GM10266 (cell line): ENCODE results near the gene JAKMIP2.

Experiments
- DNase-seq: peaks from one replicate; pipeline ENCODE4 v3.0.0; 2012; ENCODE audit errors: extremely low spot score
- TF ChIP-seq, protein P1 (sequence below): IDR thresholded peaks from 2 replicates; pipeline ENCODE4 v1.5.1; 2012; ENCODE audit warnings: mild to moderate bottlenecking, low read depth; ENCODE audit not compliant: control insufficient read depth, insufficient read depth; ENCODE audit errors: missing control alignments

The JAKMIP2 gene

DNA sequence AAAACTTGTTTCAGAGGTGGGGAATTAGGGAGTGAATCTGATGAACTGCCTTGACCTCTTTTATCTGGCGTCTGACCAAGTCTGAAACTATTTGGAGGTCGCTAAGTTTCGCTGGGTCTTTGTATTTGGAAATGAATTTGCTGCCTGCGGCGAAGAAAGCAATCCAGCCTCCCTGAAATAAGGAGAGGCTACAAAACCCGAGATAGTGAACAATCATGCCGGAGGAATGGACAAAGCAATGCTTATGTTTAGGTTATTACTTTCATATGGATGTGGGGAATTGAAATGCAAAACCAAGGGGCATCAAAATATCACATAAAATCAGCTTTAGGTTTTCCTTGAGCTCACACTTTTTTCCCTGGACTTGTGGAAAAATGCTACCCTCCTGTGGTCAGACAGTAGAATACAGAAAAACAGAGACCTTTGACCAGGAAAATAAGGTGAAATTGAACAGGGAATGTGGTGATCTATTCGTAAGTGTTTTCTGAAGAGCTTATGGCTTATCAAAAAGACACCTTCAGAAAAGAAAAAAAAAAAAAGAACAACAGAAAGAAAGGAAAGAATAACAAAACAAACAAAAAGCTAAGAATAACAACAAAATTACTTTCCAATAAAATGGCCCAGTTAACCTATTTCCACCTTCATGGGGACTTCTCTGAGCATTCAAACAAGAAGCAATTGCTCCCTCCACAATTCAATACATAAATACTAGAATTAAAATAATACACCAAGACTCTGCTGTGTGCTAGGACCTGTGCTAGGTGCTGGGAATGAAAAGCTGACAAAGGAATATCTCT, 204.1 kb downstream of the JAKMIP2 start:
- TF ChIP-seq, protein P1, sequence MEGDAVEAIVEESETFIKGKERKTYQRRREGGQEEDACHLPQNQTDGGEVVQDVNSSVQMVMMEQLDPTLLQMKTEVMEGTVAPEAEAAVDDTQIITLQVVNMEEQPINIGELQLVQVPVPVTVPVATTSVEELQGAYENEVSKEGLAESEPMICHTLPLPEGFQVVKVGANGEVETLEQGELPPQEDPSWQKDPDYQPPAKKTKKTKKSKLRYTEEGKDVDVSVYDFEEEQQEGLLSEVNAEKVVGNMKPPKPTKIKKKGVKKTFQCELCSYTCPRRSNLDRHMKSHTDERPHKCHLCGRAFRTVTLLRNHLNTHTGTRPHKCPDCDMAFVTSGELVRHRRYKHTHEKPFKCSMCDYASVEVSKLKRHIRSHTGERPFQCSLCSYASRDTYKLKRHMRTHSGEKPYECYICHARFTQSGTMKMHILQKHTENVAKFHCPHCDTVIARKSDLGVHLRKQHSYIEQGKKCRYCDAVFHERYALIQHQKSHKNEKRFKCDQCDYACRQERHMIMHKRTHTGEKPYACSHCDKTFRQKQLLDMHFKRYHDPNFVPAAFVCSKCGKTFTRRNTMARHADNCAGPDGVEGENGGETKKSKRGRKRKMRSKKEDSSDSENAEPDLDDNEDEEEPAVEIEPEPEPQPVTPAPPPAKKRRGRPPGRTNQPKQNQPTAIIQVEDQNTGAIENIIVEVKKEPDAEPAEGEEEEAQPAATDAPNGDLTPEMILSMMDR, result peak; percentile 29
- no peak for DNase-seq

DNA sequence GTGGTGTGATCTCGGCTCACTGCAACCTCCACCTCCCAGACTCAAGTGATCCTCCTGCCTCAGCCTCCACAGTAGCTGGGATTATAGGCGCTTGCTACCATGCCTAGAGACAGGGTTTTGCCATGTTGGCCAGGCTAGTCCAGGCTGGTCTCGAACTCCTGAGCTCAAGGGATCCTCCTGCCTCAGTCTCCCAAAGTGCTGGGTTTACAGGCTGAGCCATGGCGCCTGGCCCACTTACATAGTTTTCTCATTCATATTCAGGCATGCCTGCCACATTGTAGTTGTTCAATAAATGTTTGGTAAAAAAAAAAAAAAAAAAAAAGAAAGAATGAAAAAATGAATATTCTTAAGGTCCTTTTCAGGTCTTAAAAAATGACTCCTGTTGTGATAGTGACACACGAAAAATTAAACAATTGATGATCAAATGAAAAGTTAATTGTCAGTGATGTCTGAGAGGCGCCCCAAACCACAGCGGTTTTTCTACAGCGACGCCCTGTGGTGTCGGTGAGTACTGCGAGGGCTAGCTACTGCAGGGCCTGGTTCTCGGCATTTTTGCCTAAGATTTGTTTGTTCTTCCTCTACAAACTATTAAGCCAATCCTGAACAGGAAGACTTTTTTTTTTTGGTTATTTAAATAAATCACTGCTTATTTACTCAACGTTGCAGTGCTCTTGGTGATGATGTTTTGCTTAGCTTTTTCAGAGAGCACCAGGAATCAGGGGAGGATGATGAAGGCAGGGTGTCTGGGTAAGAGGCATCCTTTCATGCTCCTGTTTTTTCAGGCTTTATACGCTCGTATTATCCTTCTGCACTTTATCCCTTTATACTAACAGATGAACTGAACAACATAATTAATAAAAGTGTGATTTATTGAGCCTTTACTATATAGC, 205.6 kb downstream of the JAKMIP2 start:
- peak; percentile 24 for DNase-seq
- TF ChIP-seq, protein P1, result peak; percentile 72

DNA sequence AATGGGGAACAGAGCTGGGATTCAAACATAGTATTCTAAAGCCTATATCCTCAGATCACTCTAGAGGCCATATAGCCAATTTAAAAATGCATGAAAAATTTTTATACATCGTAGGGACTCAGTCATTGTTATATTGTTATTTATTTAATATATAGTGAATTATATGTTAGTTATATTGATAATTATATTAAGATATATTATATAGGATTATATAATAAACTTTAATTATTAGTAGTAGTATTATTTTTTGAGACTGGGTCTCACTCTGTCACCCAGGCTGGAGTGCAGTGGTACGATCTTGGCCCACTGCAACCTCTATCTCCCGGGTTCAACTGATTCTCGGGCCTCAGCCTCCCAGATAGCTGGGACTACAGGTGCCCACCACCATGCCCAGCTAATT, 206.9 kb downstream of the JAKMIP2 start:
- no peak for DNase-seq
- TF ChIP-seq, protein P1, result no peak

DNA sequence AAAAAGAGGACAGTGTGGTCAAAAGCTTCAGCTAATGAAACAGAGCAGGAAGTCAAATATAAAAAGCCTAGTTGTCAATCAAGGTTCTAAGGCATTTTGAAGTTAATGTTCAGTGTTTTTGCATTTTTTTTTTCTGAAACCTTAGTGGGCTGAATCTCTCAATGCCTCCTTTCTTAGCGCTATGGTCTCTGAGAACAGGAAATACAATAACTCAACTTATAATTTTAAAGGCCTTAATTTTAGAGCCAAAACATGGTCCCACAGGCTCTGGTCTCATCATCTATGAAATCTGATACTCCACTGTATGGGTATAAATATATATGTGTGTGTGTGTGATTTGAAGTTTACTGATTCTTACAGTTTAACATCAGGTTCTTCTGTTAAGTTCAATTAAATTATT, 209.3 kb downstream of the JAKMIP2 start:
- TF ChIP-seq, protein P1, result no peak
- DNase-seq, result no peak

DNA sequence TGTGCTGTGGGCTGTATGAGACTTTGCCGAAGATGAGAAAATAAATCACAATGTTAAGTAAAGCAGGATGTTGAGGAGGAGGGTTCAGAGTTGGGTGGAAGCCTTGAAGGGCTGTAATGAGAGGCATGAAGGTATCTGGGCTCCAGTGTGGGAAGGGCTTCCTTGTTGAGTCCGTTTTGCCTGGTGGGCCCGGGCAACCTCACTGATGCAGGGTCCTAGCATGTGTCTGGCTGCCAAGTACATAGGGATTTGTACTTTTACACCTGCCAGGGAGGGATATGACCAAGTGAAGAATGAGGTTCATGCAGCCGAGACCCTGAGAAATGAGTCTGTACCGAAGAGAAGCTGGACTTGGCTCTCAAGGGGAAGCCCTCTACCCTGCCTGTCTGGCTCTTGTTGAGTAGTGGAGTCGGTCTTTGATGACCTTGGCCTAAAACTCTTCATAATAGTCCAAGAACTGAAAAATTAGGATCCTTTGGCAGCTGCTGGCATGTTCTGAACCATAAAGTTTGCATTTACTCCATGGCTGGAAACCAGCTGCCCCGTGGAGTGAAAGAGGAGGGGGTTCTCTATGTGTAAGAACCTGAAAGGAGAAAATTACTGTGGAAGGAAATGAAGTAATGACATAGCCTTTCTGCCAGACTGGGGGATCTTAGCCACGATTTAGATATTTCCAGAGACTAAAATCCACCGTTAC, 213.7 kb downstream of the JAKMIP2 start:
- no peak for DNase-seq
- TF ChIP-seq, protein P1, result no peak

DNA sequence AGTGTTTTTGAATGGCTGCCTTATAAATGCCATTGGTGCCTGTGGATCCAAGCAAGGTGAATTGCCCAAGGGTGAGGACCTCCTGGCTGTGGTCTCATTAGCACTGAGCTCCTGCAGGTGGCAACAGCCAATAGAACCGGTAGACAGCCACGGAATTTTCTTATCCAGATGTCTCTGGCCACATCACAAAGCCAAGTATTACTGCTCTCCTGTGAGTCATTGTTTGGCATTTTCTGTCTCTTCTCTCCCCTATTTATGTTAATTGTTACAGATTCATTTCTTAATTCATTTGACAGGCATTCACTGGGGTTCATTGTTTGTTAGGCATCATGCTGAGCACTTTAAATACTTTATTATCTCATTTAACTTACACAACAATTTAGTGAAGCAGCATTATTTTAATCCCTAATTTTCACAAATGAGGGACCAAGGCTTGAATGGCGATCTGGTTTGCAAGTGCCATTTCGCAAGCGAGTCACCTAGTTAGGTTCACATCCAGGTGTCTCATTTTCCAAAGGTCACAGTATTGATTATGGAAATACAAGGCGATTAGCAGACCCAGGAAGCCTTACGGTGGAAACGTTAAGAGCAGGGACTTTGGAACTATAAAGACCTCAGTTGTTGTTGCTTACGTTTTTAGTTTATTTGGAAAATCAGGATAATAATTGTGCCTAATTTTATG, 214.5 kb downstream of the JAKMIP2 start:
- no peak for DNase-seq
- TF ChIP-seq, protein P1, result no peak
